ENCODE measurements around the gene RIOX2.

DNA sequence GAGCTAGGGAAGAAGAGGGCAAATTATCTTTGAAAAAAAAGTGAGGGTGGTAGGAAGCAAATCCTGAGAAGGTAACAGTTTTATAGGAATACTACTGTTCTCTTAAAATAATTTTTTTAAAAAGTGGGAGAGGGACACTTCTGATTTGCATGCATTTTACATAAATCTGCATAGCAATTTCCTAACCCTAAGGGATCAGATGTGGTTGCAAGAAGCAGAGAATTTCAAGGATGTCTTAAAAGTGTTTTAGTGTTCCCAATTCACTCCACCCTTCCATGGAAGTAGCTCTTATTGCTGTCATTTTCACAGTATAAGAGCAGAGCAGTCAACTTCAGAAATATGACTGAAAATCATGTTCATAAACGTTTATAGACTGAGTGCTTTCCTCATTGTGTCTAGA lies 27.8 kb upstream of the RIOX2 start:
- TF ChIP-seq POLR2AphosphoS5 (IDR thresholded peaks at IDR 0.05; ENCODE audit: low read depth, low read length) (no peak), REST (IDR thresholded peaks at IDR 0.05; ENCODE audit: insufficient read depth in 1 of 2, low read depth in 2 of 2, low read length in 2 of 2) (no peak), SIN3A (IDR thresholded peaks at IDR 0.05; ENCODE audit: borderline replicate concordance, insufficient read depth, low read length) (no peak)

Data from PFSK-1 (cell line).